ENCODE measurements around the gene CDKN2AIPNL.
A peak's percentile ranks its signal among the peaks of the same experiment; 100 is the strongest.
"Not testable (repeated sequence)": the region's sequence is repeated elsewhere in the genome, so short reads cannot be mapped to it uniquely, and the experiment has no call there.

Gene CDKN2AIPNL

DNA sequence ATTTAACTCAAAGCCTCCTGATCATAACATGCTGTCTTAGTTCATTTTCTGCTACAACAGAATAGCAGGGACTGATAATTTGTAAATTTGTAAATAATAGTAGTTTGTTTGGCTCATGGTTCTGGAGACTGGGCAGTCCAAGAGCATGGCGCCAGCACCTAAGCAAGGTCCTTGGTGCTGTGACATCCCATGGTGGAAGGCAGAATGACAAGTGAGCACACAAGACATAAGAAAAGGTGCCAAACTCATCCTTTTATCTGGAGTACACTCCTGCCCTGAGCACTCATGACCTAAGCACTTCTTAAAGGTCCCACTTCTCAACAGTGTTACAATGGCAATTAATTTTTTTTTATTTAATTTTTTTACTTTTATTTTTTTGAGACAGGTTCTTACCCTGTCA lies 24.2 kb downstream of the CDKN2AIPNL start:
- no peak overlapping the region for H3K4me3 ChIP-seq (ENCODE audit: low read depth, low read length)
- TF ChIP-seq, protein P1, sequence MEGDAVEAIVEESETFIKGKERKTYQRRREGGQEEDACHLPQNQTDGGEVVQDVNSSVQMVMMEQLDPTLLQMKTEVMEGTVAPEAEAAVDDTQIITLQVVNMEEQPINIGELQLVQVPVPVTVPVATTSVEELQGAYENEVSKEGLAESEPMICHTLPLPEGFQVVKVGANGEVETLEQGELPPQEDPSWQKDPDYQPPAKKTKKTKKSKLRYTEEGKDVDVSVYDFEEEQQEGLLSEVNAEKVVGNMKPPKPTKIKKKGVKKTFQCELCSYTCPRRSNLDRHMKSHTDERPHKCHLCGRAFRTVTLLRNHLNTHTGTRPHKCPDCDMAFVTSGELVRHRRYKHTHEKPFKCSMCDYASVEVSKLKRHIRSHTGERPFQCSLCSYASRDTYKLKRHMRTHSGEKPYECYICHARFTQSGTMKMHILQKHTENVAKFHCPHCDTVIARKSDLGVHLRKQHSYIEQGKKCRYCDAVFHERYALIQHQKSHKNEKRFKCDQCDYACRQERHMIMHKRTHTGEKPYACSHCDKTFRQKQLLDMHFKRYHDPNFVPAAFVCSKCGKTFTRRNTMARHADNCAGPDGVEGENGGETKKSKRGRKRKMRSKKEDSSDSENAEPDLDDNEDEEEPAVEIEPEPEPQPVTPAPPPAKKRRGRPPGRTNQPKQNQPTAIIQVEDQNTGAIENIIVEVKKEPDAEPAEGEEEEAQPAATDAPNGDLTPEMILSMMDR (conservative IDR thresholded peaks at IDR 0.05; ENCODE audit: low read depth, low read length), result no peak
- no peak for DNase-seq (ENCODE audit: low read depth)

GRCh38 chr5:134383980-134384697 lies 27.5 kb downstream of the CDKN2AIPNL start:
- TF ChIP-seq, protein P1 (conservative IDR thresholded peaks at IDR 0.05; ENCODE audit: low read depth, low read length), result no peak
- no peak for DNase-seq (ENCODE audit: low read depth)
- H3K4me3 ChIP-seq (ENCODE audit: low read depth, low read length), result no peak overlapping the region

GRCh38 chr5:134382204-134382603 lies 29.5 kb downstream of the CDKN2AIPNL start:
- H3K4me3 ChIP-seq (ENCODE audit: low read depth, low read length); DNase-seq (ENCODE audit: low read depth): not testable (repeated sequence)

DNA sequence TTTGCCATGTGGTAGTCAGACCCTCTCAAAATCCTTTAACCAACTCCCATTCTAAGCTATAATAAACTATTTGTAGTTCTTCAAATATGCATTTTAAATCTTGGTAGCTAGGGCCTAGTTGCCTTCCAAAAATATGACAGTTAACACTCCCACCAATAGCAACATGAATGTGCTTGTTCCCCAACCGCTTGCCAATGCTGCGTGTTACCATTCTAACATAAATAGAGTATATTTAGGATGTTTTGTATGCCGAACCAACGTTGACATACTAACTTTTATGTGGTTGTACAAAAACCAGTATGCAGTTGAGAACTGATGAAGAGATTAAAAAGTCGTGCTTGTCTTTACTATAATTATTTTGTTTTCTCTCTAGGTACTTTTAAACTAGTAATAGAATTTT lies 31.3 kb downstream of the CDKN2AIPNL start:
- no peak overlapping the region for H3K4me3 ChIP-seq (ENCODE audit: low read depth, low read length)
- no peak for DNase-seq (ENCODE audit: low read depth)
- TF ChIP-seq, protein P1 (conservative IDR thresholded peaks at IDR 0.05; ENCODE audit: low read depth, low read length), result no peak

GRCh38 chr5:134374232-134374631 lies 37.4 kb downstream of the CDKN2AIPNL start:
- no peak overlapping the region for H3K4me3 ChIP-seq (ENCODE audit: low read depth, low read length)
- no peak for DNase-seq (ENCODE audit: low read depth)
- TF ChIP-seq, protein P1 (conservative IDR thresholded peaks at IDR 0.05; ENCODE audit: low read depth, low read length), result peak; percentile 15

DNA sequence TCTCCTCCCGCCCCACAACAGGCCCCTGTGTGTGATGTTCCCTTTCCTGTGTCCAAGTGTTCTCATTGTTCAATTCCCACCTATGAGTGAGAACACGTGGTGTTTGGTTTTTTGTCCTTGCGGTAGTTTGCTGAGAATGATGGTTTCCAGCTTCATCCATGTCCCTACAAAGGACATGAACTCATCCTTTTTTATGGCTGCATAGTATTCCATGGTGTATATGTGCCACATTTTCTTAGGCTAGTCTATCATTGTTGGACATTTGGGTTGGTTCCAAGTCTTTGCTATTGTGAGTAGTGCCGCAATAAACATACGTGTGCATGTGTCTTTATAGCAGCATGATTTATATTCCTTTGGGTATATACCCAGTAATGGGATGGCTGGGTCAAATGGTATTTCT lies 38.0 kb downstream of the CDKN2AIPNL start:
- not testable (repeated sequence) for H3K4me3 ChIP-seq (ENCODE audit: low read depth, low read length); DNase-seq (ENCODE audit: low read depth)

- TF ChIP-seq, protein P1 (conservative IDR thresholded peaks at IDR 0.05; ENCODE audit: low read depth, low read length), result no peak
- H3K4me3 ChIP-seq (ENCODE audit: low read depth, low read length), result peak overlapping the region; percentile 97
- DNase-seq (ENCODE audit: low read depth), result peak; percentile 28
Observed at GRCh38 chr5:134371834-134372340, 39.8 kb downstream of the CDKN2AIPNL start.
